ENCODE results near the gene CATSPERB.

- no peak for TF ChIP-seq RBM22 (IDR thresholded peaks at IDR 0.05; ENCODE audit: low read depth, low read length, poor library complexity, severe bottlenecking)
- no peak for TF ChIP-seq SMAD1 (IDR thresholded peaks at IDR 0.05; ENCODE audit: low read depth, low read length, partially characterized antibody)
- TF ChIP-seq POLR2A (conservative IDR thresholded peaks at IDR 0.05) = no peak
- no peak for TF ChIP-seq RCOR1 (IDR thresholded peaks at IDR 0.05; ENCODE audit: borderline replicate concordance in 1 of 2, low read depth in 2 of 2, low read length in 2 of 2)
- no peak for TF ChIP-seq BACH1 (tag; IDR thresholded peaks at IDR 0.05)
- no peak for TF ChIP-seq MAFK (IDR thresholded peaks at IDR 0.05; ENCODE audit: low read length)
- no peak for TF ChIP-seq ESRRB (CRISPR knock-in tag; IDR thresholded peaks at IDR 0.05; ENCODE audit: borderline replicate concordance)
- TF ChIP-seq ZBTB1 (CRISPR knock-in tag; IDR thresholded peaks at IDR 0.05; ENCODE audit: borderline replicate concordance, low read depth) = no peak
- TF ChIP-seq CTCF (IDR thresholded peaks at IDR 0.05 in 2 of 3, conservative IDR thresholded peaks at IDR 0.05 in 1 of 3; ENCODE audit: insufficient read depth in 2 of 3, low read depth in 1 of 3, low read length in 3 of 3) = no peak
- no peak for TF ChIP-seq NCOA1 (IDR thresholded peaks at IDR 0.05; ENCODE audit: low read depth)
- TF ChIP-seq CBX1 (IDR thresholded peaks at IDR 0.05; ENCODE audit: low read depth) = no peak
- no peak for TF ChIP-seq KDM5B (IDR thresholded peaks at IDR 0.05; ENCODE audit: insufficient replicate concordance, low read depth, low read length)
- TF ChIP-seq, protein P1, sequence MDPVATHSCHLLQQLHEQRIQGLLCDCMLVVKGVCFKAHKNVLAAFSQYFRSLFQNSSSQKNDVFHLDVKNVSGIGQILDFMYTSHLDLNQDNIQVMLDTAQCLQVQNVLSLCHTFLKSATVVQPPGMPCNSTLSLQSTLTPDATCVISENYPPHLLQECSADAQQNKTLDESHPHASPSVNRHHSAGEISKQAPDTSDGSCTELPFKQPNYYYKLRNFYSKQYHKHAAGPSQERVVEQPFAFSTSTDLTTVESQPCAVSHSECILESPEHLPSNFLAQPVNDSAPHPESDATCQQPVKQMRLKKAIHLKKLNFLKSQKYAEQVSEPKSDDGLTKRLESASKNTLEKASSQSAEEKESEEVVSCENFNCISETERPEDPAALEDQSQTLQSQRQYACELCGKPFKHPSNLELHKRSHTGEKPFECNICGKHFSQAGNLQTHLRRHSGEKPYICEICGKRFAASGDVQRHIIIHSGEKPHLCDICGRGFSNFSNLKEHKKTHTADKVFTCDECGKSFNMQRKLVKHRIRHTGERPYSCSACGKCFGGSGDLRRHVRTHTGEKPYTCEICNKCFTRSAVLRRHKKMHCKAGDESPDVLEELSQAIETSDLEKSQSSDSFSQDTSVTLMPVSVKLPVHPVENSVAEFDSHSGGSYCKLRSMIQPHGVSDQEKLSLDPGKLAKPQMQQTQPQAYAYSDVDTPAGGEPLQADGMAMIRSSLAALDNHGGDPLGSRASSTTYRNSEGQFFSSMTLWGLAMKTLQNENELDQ (CRISPR knock-in tag; IDR thresholded peaks at IDR 0.05; ENCODE audit: borderline replicate concordance) = no peak
- no peak for TF ChIP-seq PPARD (CRISPR knock-in tag; IDR thresholded peaks at IDR 0.05)
Observed at GRCh38 chr14:91570021-91570420, 161.9 kb downstream of the CATSPERB start.
